Stromal cell of bone marrow (primary cell): ENCODE measurements around the gene KLHL36.
"Not testable (repeated sequence)": the region's sequence is repeated elsewhere in the genome, so short reads cannot be mapped to it uniquely, and the experiment has no call there.

Source experiments
- DNase-seq: peaks from one replicate; pipeline ENCODE4 v3.0.0-alpha.2; 2012; ENCODE audit warnings: low read depth

The KLHL36 gene

GRCh38 chr16:84616515-84616914 is 31.8 kb upstream of the KLHL36 start:
- no peak for DNase-seq

DNA sequence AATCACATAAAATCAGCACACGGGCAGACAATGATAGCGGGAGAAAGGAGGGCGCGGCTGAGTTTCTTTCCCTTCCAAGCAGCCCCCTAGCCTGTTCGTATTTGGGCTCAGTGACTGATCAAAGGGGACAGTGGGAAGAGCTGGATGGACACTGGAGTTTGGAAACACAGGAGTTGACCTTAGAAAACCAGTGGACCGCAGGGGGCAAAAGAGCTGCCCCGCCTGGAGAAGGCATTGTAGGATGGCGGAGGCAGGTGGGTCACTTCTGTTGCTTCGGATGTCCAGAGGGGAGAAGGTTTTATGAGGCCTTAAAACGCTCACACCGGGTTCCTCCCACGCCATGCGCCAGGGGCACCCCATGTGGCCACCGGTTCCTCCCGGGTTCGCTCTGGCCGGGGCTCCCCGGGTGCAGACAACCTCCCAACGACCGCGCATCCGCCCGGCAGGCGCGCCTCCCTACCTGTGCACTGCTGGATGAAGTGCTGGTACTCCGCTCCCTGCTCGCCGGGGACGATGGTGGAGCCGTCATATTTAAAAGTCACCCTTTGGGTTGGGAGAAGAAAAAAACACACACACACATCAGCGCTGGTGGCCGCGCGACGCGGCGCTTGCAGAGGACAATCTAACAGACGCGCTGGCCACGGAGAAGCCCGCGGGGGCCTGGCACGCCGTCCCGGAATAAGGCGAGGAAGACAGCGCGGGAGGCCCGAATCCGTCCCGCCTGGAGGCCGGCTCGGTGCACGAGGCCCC is 31.1 kb upstream of the KLHL36 start:
- DNase-seq = no peak

DNA sequence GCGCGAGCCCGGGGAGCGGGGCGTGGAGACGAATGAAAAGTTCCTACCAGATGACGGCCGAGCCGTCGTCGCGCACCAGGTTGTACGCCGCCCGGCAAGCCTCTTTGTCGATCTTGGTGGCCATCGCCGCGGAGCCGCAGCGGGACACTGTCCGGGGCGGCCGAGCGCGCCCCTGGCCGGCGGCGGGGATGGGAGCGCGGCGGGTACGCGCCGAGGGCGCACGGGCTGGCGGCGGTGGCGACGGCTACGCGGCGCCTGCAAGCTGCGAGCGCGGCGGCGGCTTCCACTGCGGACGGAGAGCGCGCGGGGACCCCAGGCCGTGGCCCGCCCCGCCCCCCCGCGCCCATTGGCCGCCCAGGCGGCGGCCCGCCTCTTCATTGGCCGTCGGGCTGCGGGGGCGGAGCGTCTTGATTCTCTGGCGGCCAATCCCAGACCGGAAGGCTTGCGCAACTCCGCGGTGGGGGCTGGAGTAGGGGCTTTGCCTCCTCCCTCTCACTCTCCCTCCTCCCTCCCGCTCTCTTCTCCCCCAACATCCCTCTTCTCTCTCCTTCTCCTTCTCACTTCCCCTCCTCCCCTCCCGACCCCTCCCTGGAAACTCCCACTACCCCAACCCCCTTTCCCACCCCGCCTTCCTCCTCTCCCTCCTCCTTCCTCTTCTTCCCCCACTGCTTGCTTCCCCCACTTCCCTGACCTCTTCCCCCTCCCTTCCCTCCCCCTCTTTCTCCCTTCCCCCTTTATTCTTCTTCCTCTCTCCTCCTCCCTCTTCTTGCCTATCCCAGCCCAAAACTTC is 30.3 kb upstream of the KLHL36 start, which contains the start of gene COTL1:
COTL1 (minus strand) TSS at position 288 of the 790 bp plus-strand sequence; CDS start at position 124, 164 bp downstream.
- DNase-seq = peak; percentile 96

DNA sequence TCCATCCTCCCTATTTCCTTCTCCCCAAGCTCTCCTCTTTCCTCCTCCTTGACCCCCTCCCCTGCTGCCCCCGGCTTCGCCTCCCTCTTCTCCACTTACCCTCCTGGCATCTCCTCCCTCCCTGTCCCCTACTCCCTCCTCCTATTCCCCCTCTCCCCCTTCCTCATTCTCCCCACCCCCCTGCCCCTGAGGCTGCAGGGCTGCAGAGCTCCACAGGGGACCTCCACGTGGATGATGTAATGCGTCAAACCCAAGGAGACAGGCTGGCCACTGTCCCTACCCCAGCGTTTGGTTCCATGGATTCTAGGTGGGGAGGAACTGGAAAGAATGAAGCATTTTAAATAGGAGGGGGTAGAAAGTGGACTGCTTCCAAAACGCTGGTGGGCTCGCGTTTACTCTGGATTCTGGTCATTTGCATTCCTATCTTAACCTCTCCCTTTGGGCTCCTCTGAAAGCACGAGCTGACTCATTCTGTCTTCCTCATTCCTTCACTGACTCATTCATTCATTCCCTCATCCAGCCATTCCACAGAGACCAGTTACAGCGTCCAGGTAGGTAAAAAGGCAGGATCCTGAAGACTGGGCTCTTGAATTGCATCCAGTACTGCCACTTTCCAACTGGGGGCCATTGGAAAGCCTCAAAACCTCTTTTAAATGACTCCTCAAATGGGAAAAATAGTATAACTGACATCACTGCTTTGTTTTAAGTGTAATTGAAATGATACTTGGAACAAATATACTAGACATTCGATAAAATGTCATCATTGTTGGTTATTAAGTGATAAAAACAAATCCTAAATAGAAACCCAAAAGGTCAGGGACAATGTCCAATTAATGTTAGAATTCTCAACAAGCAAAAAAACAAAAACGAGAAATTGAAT is 29.5 kb upstream of the KLHL36 start:
- peak; percentile 87 for DNase-seq

DNA sequence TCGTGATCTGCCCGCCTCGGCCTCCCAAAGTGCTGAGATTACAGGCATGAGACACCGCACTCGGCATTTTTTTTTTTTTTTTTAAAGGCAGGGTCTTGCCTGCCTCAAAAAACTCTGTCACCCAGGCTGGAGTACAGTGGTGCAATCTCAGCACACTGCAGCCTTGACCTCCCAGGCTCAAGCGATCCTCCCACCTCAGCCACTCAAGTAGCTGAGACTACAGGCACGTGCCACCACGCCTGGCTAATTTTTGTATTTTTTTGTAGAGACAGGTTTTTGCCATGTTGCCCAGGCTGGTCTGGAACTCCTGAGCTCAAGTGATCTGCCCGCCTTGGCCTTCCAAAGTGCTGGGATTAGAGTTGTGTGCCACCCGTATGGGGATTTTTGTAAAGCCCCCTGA is 27.4 kb upstream of the KLHL36 start:
- not testable (repeated sequence) for DNase-seq

- DNase-seq = no peak
Measured at GRCh38 chr16:84625556-84625955, 22.8 kb upstream of the KLHL36 start.

- no peak for DNase-seq
Measured at GRCh38 chr16:84628226-84628731, 20.0 kb upstream of the KLHL36 start.

DNA sequence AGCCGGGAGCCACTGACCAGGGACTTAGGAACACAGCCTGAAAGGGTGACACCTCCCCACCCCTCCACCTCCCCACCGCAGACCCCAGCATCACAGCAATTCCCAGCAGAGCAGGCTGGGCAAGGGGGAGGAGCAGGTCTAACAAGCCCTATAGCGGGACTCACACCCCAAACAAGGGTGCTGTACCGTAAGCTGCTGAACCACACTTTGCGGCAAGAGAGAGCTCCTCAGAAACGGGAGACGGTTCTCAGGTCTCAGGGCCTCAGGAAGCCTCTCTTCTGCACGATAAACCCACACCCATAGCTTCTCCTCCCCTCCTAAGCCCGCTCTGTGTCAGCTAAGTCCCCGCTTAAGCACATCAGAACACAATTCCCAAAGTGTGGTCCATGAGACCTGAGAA is 18.7 kb upstream of the KLHL36 start:
- no peak for DNase-seq

- no peak for DNase-seq
Measured at GRCh38 chr16:84630009-84630408, 18.3 kb upstream of the KLHL36 start.

DNA sequence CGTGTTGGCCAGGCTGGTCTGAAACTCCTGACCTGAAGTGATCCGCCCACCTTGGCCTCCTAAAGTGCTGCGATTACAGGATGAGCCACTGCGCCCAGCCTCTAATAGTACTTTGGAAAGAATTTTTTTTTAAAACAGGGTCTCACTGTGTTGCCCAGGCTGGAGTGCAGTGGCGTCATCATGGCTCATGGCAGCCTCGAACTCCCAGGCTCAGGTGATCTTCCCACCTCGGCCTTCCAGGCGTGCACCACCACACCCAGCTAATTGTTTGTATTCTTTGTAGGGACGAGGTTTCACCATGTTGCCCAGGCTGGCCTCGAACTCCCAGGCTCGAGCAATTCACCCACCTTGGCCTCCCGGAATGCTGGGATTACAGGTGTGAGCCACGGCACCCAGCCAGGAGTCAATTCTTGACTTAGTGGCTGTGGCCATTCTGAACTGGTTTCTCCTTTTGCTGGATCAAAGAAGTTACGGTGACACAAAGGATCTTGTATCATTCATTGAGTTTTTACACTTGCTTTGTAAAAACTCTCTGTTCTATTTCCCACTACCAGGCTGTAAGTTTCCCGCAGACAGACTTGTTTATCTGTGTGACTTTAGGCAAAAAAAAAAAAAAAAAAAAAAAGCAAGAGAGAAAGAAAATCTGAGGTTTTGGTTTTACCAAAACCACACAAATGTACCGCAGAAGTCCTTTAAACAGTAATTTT is 17.7 kb upstream of the KLHL36 start:
- no peak for DNase-seq

DNA sequence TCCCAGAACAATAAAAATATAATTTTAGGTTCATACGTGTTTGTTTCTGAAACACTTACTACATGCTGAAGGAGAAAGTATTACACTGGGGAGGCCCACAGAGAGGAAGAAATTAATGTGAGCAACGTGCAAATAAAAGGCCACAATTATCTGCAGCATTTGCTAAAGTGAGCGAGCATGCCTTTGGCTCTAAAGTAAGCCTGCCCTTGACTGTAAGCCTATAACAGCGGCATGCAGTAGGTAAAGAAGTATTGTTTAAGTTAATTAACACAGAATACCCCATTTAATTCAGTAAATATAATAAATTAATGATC is 17.2 kb upstream of the KLHL36 start:
- no peak for DNase-seq

GRCh38 chr16:84631886-84632285 is 16.4 kb upstream of the KLHL36 start:
- no peak for DNase-seq

- not testable (repeated sequence) for DNase-seq
Measured at GRCh38 chr16:84632862-84633261, 15.4 kb upstream of the KLHL36 start.

- DNase-seq = no peak
Measured at GRCh38 chr16:84633622-84634021, 14.7 kb upstream of the KLHL36 start.

GRCh38 chr16:84635702-84636101 is 12.6 kb upstream of the KLHL36 start:
- no peak for DNase-seq

DNA sequence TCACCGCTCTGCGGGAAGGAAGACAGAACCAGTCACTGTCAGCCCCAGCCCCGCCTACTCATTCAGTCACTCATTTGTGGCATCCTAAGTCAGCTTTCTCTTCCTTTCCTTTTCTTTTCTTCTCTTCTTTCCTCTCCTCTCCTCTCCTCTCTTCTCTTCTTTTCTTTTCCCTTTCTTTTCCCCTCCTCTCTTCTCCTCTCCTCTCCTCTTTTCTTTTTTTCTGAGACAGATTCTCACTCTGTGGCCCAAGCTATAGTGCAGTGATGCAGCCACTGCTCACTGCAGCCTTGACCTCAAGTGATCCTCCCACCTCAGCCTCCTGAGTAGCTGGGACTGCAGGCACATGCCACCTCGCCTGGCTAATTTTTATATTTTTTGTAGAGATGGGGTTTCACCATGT is 10.6 kb upstream of the KLHL36 start:
- DNase-seq = no peak

DNA sequence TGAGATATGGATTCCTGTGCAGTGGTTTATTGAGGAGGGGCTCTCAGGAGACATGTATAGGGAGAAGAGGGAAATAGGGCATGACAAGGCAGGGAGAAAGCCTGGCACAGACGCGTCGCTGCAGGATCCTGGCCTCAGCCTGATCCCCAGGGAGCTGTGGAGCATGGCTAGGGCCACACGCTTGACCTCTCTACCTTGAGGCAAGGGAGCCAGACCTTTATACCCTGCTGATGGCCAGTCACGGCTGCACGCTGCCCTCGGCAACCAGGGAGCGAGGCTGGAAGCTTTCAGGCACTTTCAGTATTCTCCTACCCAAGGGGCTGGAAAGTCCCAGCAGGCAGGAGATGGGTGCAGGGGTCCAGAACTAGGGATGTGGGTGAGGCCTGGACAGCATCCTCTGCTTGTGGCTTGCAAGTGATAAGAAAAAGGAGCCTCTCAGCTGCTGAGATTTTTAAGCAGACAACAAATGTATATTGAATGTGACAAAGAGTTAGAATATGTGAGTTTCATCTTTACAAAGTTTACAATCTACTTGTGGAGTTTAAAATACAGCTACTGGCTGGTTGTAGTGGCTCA is 10.0 kb upstream of the KLHL36 start:
- no peak for DNase-seq

DNA sequence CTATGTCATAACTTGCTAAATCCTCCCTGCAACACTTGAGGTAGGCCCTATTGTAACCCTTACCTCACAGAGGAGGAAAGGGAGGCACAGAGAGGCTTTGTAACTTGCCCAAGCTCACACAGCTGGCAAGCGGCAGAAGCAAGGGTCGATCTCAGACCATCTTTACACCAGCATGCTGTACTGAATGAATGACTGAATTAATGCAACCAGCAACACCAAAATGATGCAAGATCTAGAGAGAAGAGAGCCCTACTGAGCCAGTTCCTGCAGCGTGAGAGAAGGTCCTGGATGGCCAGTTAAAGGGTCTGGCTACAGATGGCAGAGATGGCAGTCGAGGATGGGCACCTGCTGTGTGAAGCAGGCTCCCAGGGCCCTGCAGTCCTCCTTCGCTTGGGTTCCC is 8.2 kb upstream of the KLHL36 start:
- DNase-seq = no peak

DNA sequence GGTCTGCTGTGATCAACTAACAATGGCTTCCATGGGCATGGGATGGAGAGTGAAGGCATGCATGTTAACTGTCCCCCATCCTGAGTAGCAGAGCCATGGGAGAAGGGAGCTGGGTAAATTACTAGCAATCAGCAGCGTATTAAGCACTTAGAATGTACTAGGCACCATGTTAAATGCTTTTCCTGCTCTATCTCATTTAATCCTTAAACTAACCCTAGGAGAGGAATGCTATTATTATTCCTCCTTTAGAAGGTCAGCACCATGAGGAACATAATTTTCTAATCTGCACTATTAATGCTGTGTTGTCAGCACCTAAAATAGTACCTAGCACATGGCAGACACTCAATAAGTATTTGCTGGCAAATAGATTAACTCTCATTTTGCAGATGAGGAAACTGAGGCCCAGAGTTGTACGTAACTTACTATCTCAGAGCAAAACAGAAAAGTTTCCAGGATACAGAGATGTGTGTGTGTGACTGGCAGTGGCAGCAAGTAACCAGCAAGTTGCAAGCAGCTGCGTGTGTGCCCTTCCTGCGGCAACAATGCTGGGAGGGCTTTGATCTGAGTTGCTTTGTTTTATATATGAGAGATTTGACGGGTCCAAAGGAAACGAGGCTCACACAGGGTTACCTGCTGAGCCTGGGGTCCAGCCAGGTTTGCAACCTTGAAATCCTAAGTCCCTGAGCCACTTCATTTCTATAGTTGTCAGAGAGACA is 6.5 kb upstream of the KLHL36 start:
- no peak for DNase-seq

- DNase-seq = peak; percentile 73
Measured at GRCh38 chr16:84643180-84643583, 5.1 kb upstream of the KLHL36 start.

DNA sequence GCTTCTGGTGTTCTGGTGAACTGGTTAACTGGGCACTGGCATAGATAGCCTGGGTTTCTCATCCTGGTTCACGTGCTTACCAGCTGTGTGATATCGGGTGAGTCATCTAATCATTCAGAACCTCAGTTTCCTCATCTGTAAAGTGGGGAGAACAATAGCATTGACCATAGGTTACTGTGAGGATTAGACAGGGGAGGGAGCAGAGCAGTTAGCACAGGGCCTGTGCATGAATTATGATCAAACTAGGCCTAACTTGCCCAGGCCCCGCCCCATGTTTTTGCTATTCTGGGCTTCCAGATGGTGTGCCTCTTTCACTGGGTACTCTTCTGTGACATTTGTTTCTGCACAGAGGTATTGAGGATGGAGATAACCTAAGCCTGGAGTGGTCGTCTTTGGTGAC is 4.6 kb upstream of the KLHL36 start:
- DNase-seq = no peak
